GM12878 (cell line): ENCODE measurements around the gene RHBDF2. TPM values are rescaled to one million over a fixed set of nuclear protein-coding genes. Genes with fewer than 3 reads are reported as not detected.
A peak's percentile ranks its signal among the peaks of the same experiment; 100 is the strongest.

ENCODE experiments used
- ATAC-seq: fragments of 200-7000 bp; cut with Tn5 transposase; 3 replicates; pipeline ENCODE4 v1.9.1; 2020; ENCODE audit warnings: mild to moderate bottlenecking, moderate library complexity
- BruUV-seq: library from RNA; stranded (reverse); fragments of 400-500 nt; replicated peaks from 2 replicates; lab custom pipeline; 2021; lab: Mats Ljungman, UMichigan
- CTCF ChIA-PET: fragments of 300-600 bp; sonication (Branson Sonifier 250); formaldehyde crosslinking; extraction: SDS; loops from one replicate; lab custom pipeline; 2021; ENCODE audit warnings: inconsistent platforms; lab: Yijun Ruan, JAX
- POLR2A ChIA-PET: fragments of 350-600 bp; formaldehyde crosslinking; extraction: SDS; loops from one replicate; lab custom pipeline; 2021; ENCODE audit warnings: inconsistent platforms; lab: Charles Lee
- RAD21 ChIA-PET: fragments of 300-600 bp; sonication (Branson Sonifier 250); formaldehyde crosslinking; loops from one replicate; lab custom pipeline; 2023; ENCODE audit warnings: antibody characterized with exemption; ENCODE audit not compliant: unreplicated experiment; lab: Charles Lee
- SMC1A ChIA-PET: fragments of 300-600 bp; sonication (Branson Sonifier 250); formaldehyde crosslinking; loops from one replicate; lab custom pipeline; 2023; ENCODE audit not compliant: unreplicated experiment, uncharacterized antibody; lab: Charles Lee
- DNase-seq: peaks from one replicate; pipeline ENCODE4 v3.0.0-alpha.2; 2011; ENCODE audit warnings: low read depth, low spot score
- FAIRE-seq: peaks from 3 replicates; lab custom pipeline; 2011; peaks lifted over from hg19 to GRCh38; lab: Jason Lieb, UNC
- H2AFZ ChIP-seq: 2 replicates; pipeline ENCODE4 v1.6.0; 2011; ENCODE audit warnings: low read depth, low read length, control low read depth; ENCODE audit not compliant: control insufficient read depth
- H3K27ac ChIP-seq: 2 replicates; pipeline ENCODE4 v1.5.1; 2011; ENCODE audit warnings: control low read depth; ENCODE audit not compliant: control insufficient read depth, insufficient read depth
- H3K27me3 ChIP-seq, 2 experiments: replicated peaks in 1 of 2; 2 replicates each; pipeline versions ENCODE4 v1.6.0 to v1.6.1; 2011; ENCODE audit warnings: low read length in 1 of 2; ENCODE audit not compliant: control insufficient read depth in 2 of 2, insufficient read depth in 2 of 2
- H3K36me3 ChIP-seq, 2 experiments: 2 replicates each; pipeline ENCODE4 v1.5.1; 2011; ENCODE audit warnings: low read length in 1 of 2; ENCODE audit not compliant: control insufficient read depth in 2 of 2, insufficient read depth in 2 of 2
- H3K4me1 ChIP-seq: 2 replicates; pipeline ENCODE4 v1.6.1; 2011; ENCODE audit warnings: mild to moderate bottlenecking, low read length, moderate library complexity, mixed read lengths; ENCODE audit not compliant: control insufficient read depth, insufficient read depth
- H3K4me2 ChIP-seq: 2 replicates; pipeline ENCODE4 v1.6.0; 2011; ENCODE audit warnings: control low read depth; ENCODE audit not compliant: control insufficient read depth, insufficient read depth
- H3K4me3 ChIP-seq: fragments of 200-600 bp; sonication (generic); 2 replicates; pipeline ENCODE4 v1.5.1; 2016
- H3K79me2 ChIP-seq: 2 replicates; pipeline ENCODE4 v1.6.0; 2011; ENCODE audit warnings: low read length; ENCODE audit not compliant: control insufficient read depth, insufficient read depth
- H3K9ac ChIP-seq: 2 replicates; pipeline ENCODE4 v1.8.0; 2011; ENCODE audit warnings: low read length, control low read depth, mixed read lengths; ENCODE audit not compliant: control insufficient read depth, insufficient read depth
- H3K9me3 ChIP-seq: replicated peaks from 3 replicates; pipeline ENCODE4 v1.5.1; 2011; ENCODE audit warnings: mild to moderate bottlenecking, low read length; ENCODE audit not compliant: control insufficient read depth, insufficient read depth
- H4K20me1 ChIP-seq: 2 replicates; pipeline ENCODE4 v1.6.0; 2011; ENCODE audit not compliant: control insufficient read depth, insufficient read depth
- ATF7 ChIP-seq: fragments of 450-650 bp; IDR thresholded peaks from 2 replicates; pipeline ENCODE4 v1.6.1; 2016; ENCODE audit warnings: low read depth, mild to moderate bottlenecking
- JUNB ChIP-seq: IDR thresholded peaks from 2 replicates; pipeline ENCODE4 v1.6.1; 2016; ENCODE audit warnings: antibody characterized with exemption, mild to moderate bottlenecking
- MXI1 ChIP-seq: fragments of 150-350 bp; IDR thresholded peaks from 2 replicates; pipeline ENCODE4 v1.6.1; 2011; ENCODE audit warnings: low read depth, mild to moderate bottlenecking, inconsistent platforms, low read length, improper control_type of control experiment
- MYC ChIP-seq: IDR thresholded peaks from 2 replicates; pipeline ENCODE4 v1.6.1; 2011; ENCODE audit warnings: mild to moderate bottlenecking, low read length, moderate library complexity, inconsistent platforms; ENCODE audit not compliant: insufficient read depth, insufficient replicate concordance, insufficient read length, severe bottlenecking
- PAX5 ChIP-seq: IDR thresholded peaks from 2 replicates; pipeline ENCODE4 v1.6.1; 2011; ENCODE audit warnings: low read depth, low read length, borderline replicate concordance
- SMAD5 ChIP-seq: IDR thresholded peaks from 2 replicates; pipeline ENCODE4 v1.6.1; 2016; ENCODE audit warnings: antibody characterized with exemption, low read depth
- YY1 ChIP-seq: IDR thresholded peaks from 2 replicates; pipeline ENCODE4 v1.6.1; 2011; ENCODE audit warnings: low read depth, mild to moderate bottlenecking, low read length
- WGBS: methylation state at CpG from one replicate; pipeline ENCODE4 v1.1.6; 2016; ENCODE audit warnings: low lambda C conversion rate; ENCODE audit not compliant: insufficient replicate concordance, insufficient coverage; ENCODE audit errors: missing lambda C conversion rate; 5-methylcytosine and 5-hydroxymethylcytosine counted together
- in situ Hi-C: fragments of 300-500 bp; cut with MboI; formaldehyde crosslinking; loops from 9 replicates; pipeline ENCODE4 v1.14.3; 2018; ENCODE audit warnings: mixed read lengths
- intact Hi-C: fragments of 100-400 bp; cut with micrococcal nuclease; formaldehyde crosslinking; loops from one replicate; pipeline ENCODE4 v1.14.2; 2022; ENCODE audit not compliant: unreplicated experiment
- polyA plus RNA-seq, 11 experiments: library from polyadenylated mRNA; depleted of rRNA in 4 of 11; unstranded in 6 of 11; stranded (reverse) in 5 of 11; fragments of >200 nt; fragmentation: Nextera tagmentation in 4 of 11; fragmentation: Illumina TruSeq in 1 of 11; extraction: Ambion mirVana in 4 of 11; extraction: Trizol in 1 of 11; gene quantifications; 1 replicate in 1 of 11; 2 replicates in 10 of 11; pipeline versions ENCODE4 v1.2.1 to v1.2.3, GENCODE V29; 2011 to 2016; ENCODE audit warnings: inconsistent platforms in 2 of 11, missing spikeins in 2 of 11, low read depth in 1 of 11
- total RNA-seq, 4 experiments: library from RNA; depleted of rRNA in 3 of 4; stranded (reverse); fragments of >200 nt in 3 of 4; fragmentation: Illumina TruSeq in 1 of 4; extraction: Trizol in 1 of 4; gene quantifications; 2 replicates each; pipeline versions ENCODE4 v1.2.1 to v1.2.3, GENCODE V29; 2013 to 2021
- TF ChIP-seq, protein P1 (sequence below): IDR thresholded peaks from 2 replicates; pipeline ENCODE4 v1.6.1; 2012; ENCODE audit warnings: low read length, inconsistent platforms
- TF ChIP-seq, protein P2 (sequence below): fragments of 150-350 bp; IDR thresholded peaks from 2 replicates; pipeline ENCODE4 v1.6.1; 2014; ENCODE audit warnings: mild to moderate bottlenecking, low read depth, low read length

Gene RHBDF2
- total and polyA plus RNA-seq, 10 of the 15 experiments (the other 5 are each of a cell fraction or from before 2014, with no cell fraction given) = 0.97 to 43.0 (median 18.7) TPM

DNA sequence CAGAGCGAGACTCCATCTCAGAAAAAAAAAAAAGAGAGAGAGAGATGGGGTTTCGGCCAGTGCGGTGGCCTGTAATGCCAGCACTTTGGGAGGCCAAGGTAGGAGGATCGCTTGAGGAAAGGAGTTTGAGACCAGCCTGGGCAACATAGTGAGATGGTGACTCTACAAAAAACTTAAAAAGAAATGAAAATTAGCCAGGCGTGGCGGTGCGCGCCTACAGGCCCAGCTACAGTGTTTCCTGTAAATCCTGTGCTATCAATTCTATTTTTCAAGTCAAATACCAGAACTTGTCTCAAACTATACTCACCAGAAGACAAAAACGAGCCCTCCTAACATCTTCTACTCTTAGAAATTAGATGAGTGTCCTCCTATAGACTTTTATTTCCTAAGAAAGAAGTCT, 67.5 kb downstream of the RHBDF2 start:
- in situ Hi-C loops = no loop called here
- SMC1A ChIA-PET = no interaction called here
- Histone ChIP-seq H2AFZ (no peak overlapping the region), H3K27me3 (no peaks in the 10 kb centered on the region), H3K4me1 (peaks cover 10% of the 10 kb centered on the region; the same call in 1 of the 2 replicates)
- DNase-seq = no peak
- BruUV-seq = no TSS peak
- TF ChIP-seq JUNB = no peak
- no peak for TF ChIP-seq SMAD5
- no peak for TF ChIP-seq MXI1
- TF ChIP-seq MYC = no peak
- TF ChIP-seq PAX5 = peak; percentile 69
- no peak for TF ChIP-seq YY1
- TF ChIP-seq, protein P1, sequence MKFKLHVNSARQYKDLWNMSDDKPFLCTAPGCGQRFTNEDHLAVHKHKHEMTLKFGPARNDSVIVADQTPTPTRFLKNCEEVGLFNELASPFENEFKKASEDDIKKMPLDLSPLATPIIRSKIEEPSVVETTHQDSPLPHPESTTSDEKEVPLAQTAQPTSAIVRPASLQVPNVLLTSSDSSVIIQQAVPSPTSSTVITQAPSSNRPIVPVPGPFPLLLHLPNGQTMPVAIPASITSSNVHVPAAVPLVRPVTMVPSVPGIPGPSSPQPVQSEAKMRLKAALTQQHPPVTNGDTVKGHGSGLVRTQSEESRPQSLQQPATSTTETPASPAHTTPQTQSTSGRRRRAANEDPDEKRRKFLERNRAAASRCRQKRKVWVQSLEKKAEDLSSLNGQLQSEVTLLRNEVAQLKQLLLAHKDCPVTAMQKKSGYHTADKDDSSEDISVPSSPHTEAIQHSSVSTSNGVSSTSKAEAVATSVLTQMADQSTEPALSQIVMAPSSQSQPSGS = 0 out of 2 replicates have a peak, but pooled peaks have one; percentile 26
- TF ChIP-seq, protein P2, sequence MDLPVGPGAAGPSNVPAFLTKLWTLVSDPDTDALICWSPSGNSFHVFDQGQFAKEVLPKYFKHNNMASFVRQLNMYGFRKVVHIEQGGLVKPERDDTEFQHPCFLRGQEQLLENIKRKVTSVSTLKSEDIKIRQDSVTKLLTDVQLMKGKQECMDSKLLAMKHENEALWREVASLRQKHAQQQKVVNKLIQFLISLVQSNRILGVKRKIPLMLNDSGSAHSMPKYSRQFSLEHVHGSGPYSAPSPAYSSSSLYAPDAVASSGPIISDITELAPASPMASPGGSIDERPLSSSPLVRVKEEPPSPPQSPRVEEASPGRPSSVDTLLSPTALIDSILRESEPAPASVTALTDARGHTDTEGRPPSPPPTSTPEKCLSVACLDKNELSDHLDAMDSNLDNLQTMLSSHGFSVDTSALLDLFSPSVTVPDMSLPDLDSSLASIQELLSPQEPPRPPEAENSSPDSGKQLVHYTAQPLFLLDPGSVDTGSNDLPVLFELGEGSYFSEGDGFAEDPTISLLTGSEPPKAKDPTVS = no peak
- no peak for TF ChIP-seq ATF7
- TF ChIP-seq, all 136 proteins: peak for 2
- Histone ChIP-seq H3K4me2 (no peak overlapping the region; the same call in 1 of the 2 replicates), H3K4me3 (no peak overlapping the region), H3K79me2 (peaks cover 39% of the 10 kb centered on the region), H3K36me3 (peaks cover 0 to 3% of the 10 kb centered on the region in 2 experiments; a peak in 1 of 4 replicates), H3K27ac (no peak overlapping the region), H3K9me3 (no peaks in the 10 kb centered on the region), H4K20me1 (no peaks in the 10 kb centered on the region), H3K9ac (0 out of 2 replicates have a peak overlapping the region, but pooled peaks have one; percentile 4)
- ChIA-PET CTCF (interaction anchor here (1.1 kb wide), 1 partner anchor 22 kb away, joined by 3 read pairs; no protein-coding TSS in a partner anchor), POLR2A (no interaction called here), RAD21 (no interaction called here)
- WGBS = 71% methylated on average over 7 of the region's 9 CpGs
- no peak for ATAC-seq
- FAIRE-seq = no peak
- intact Hi-C loops = no loop called here
